Nephron (organoid): ENCODE results near the gene C1orf21.

Experiments used
- H3K27ac Mint-ChIP-seq, 3 experiments: 2 replicates each; pipeline ENCODE4 v1.8.0; 2020; ENCODE audit warnings: mixed read lengths in 3 of 3, mild to moderate bottlenecking in 2 of 3, moderate library complexity in 1 of 3
- H3K27me3 Mint-ChIP-seq: 2 replicates; pipeline ENCODE4 v1.8.0; 2021; ENCODE audit warnings: low read depth, mild to moderate bottlenecking, moderate library complexity, mixed read lengths
- H3K36me3 Mint-ChIP-seq: 2 replicates; pipeline ENCODE4 v1.8.0; 2020; ENCODE audit warnings: low read depth, mixed read lengths
- H3K4me1 Mint-ChIP-seq: 2 replicates; pipeline ENCODE4 v1.8.0; 2020; ENCODE audit warnings: mixed read lengths
- H3K4me3 Mint-ChIP-seq, 3 experiments: 2 replicates each; pipeline ENCODE4 v1.8.0; 2020; ENCODE audit warnings: mild to moderate bottlenecking in 3 of 3, mixed read lengths in 3 of 3, moderate library complexity in 2 of 3
- H3K9me3 Mint-ChIP-seq: 2 replicates; pipeline ENCODE4 v1.8.0; 2020; ENCODE audit warnings: mixed read lengths
- TF ChIP-seq, protein P1 (sequence below), 3 experiments: fragments of 200-600 bp; sonication (generic); IDR thresholded peaks; one replicate each; pipeline ENCODE4 v1.5.0; 2021; ENCODE audit warnings: antibody characterized with exemption in 3 of 3; ENCODE audit not compliant: unreplicated experiment in 3 of 3

C1orf21 gene

DNA sequence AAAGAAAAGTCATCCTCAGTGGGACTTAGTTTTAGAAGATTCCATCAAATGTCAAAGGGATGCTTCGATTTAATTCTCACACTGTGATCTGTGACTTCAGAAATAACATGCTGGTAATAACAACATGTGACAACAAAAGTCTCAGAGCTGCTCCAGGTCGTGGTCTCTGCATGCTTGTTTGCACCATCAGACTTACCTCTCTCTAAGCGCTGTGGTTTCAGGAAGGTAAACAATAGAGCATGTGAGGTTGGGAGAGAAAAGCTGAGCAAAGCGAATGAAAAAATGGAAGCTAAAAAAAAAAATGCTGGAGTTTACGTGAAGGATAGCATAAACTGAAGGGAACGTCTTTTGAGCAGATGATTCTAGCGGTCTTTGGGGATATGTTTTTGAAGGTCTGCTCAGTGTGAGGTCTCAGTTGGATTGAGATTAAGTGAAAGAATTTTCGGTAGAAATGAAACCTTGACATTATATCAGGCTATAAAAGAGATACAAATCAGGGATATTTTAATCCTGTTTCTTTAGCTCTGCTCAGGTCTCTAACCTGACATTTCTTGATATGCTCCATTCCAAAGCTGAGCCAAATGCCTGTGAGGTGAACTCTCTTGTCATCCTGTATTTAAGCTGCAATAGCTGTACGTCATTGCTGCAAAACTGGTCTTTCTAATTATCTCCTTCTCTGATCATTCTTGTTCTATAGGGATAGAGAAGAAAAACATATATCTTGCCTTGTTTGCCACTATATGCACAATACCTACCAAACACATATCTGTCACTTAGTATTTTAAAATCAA lies 86.5 kb downstream of the C1orf21 start:
- Mint-ChIP-seq H3K4me1 (peaks cover 6% of the 10 kb centered on the region), H3K27ac (no peak overlapping the region), H3K27me3 (no peaks in the 10 kb centered on the region), H3K4me3 (no peak overlapping the region), H3K9me3 (peaks cover 7% of the 10 kb centered on the region), H3K36me3 (peaks cover 25% of the 10 kb centered on the region)
- TF ChIP-seq, protein P1, sequence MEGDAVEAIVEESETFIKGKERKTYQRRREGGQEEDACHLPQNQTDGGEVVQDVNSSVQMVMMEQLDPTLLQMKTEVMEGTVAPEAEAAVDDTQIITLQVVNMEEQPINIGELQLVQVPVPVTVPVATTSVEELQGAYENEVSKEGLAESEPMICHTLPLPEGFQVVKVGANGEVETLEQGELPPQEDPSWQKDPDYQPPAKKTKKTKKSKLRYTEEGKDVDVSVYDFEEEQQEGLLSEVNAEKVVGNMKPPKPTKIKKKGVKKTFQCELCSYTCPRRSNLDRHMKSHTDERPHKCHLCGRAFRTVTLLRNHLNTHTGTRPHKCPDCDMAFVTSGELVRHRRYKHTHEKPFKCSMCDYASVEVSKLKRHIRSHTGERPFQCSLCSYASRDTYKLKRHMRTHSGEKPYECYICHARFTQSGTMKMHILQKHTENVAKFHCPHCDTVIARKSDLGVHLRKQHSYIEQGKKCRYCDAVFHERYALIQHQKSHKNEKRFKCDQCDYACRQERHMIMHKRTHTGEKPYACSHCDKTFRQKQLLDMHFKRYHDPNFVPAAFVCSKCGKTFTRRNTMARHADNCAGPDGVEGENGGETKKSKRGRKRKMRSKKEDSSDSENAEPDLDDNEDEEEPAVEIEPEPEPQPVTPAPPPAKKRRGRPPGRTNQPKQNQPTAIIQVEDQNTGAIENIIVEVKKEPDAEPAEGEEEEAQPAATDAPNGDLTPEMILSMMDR (IDR thresholded peaks at IDR 0.05; ENCODE audit: unreplicated experiment in 3 of 3) = no peak

DNA sequence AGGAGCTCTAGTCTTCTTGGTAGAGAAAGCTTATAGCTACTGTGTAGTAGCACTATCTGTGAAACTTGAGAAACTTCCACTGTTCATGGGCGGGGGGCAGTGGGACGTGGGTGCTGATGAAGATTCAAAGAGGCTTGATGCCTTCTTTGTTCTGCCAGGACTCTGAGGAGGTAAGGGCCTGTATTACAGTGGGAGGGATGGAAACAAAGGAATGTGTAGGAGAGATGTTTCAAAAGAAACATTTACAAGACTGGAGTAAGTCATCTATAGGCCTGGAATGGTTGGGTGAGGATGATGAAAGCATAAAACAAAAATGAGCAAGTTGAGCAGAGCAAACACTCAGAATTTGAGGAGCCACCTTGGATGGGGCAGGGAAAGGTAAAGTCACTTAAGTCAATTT lies 89.4 kb downstream of the C1orf21 start:
- Mint-ChIP-seq H3K9me3 (peaks cover 7% of the 10 kb centered on the region), H3K4me1 (peaks cover 8% of the 10 kb centered on the region), H3K4me3 (no peak overlapping the region), H3K27ac (no peak overlapping the region), H3K36me3 (peaks cover 31% of the 10 kb centered on the region), H3K27me3 (no peaks in the 10 kb centered on the region)
- TF ChIP-seq, protein P1 (IDR thresholded peaks at IDR 0.05; ENCODE audit: unreplicated experiment in 3 of 3) = no peak

DNA sequence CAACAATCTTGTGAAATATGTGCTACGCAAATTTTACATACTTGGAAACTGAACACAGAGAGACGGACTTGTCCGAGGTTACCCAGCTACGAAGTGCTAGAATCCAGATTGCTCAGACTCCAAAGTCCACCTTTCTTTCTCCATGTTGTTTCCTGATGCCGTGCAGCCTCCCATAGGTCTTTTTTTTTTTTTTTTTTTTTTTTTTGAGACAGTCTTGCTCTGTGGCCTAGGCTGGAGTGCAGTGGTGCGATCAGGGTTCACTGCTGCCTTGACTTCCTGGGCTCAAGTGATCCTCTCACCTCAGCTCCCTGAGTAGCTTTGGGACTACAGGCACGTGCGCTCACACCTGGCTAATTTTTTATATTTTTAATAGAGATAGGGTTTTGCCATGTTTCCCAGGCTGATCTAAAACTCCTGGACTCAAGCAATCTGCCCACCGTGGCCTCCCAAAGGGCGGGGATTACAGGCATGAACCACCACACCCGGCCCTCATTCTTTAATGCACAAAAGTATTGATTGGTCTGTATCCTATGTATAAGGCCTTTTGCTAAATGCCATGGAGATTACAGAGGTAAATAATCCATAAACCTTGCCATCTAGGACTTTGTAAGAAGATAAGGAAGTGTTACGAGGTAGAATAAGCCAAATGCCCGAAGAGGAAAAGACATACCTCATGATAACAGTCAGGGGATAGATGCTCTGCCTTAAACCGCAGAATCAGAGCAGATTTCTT lies 92.8 kb downstream of the C1orf21 start:
- TF ChIP-seq, protein P1 (IDR thresholded peaks at IDR 0.05; ENCODE audit: unreplicated experiment in 3 of 3) = no peak
- Mint-ChIP-seq H3K4me3 (no peak overlapping the region), H3K36me3 (peaks cover 29% of the 10 kb centered on the region), H3K27ac (no peak overlapping the region), H3K4me1 (peaks cover 37% of the 10 kb centered on the region), H3K9me3 (peaks cover 6% of the 10 kb centered on the region), H3K27me3 (no peaks in the 10 kb centered on the region)

DNA sequence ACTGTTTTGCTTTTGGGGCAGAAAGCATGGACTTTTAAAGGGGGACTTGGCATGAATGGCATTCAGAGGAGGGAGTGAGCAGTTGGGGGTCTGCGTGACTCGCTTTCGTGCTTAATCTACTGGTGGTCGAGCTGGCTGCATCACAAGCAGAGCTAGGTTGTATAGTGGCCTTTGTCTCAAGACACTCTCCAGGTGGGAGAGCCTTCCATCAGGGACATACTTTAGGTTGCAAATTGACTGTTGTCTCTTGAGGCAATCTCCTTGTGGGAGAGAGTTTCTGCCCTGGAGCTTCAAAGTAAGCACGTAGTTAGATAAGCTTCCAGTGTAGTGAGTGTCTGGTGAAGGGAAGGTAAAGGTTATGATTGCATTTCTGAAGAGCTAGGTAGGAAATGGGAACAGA lies 93.9 kb downstream of the C1orf21 start:
- peaks cover 46% of the 10 kb centered on the region for H3K4me1 Mint-ChIP-seq
- H3K36me3 Mint-ChIP-seq = peaks cover 21% of the 10 kb centered on the region
- no peaks in the 10 kb centered on the region for H3K27me3 Mint-ChIP-seq
- H3K4me3 Mint-ChIP-seq = no peak overlapping the region
- TF ChIP-seq, protein P1 (IDR thresholded peaks at IDR 0.05; ENCODE audit: unreplicated experiment in 3 of 3) = no peak
- peak overlapping the region in 1 of 3 experiments; percentile 67 for H3K27ac Mint-ChIP-seq
- H3K9me3 Mint-ChIP-seq = no peaks in the 10 kb centered on the region

DNA sequence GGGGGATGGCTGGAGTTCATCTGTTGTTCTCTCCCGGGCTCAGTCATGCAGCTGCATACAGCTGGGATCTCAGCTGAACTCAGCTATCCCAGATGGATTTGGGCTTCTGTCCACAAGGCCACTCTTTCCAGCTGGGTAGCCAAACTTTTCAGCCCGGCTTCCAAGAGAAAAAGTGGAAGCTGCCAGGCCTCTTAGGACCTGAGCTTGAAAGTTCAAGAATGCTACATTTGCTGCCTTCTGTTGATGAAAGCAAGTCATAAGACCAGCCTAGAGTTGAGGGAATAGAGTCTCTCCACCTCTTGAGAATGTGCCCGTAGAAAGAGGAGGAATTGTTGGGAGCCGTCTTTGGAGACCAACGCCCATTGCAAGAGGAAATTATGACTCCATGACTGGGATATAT lies 95.3 kb downstream of the C1orf21 start:
- peaks cover 55% of the 10 kb centered on the region for H3K4me1 Mint-ChIP-seq
- peaks cover 15% of the 10 kb centered on the region for H3K36me3 Mint-ChIP-seq
- no peaks in the 10 kb centered on the region for H3K9me3 Mint-ChIP-seq
- no peak overlapping the region for H3K4me3 Mint-ChIP-seq
- TF ChIP-seq, protein P1 (IDR thresholded peaks at IDR 0.05; ENCODE audit: unreplicated experiment in 3 of 3) = no peak
- peak overlapping the region in 2 of 3 experiments; percentile 27 to 67 for H3K27ac Mint-ChIP-seq
- H3K27me3 Mint-ChIP-seq = no peaks in the 10 kb centered on the region
